ENCODE results near the gene TENM4.

- no peak for TF ChIP-seq CTCF (IDR thresholded peaks at IDR 0.05 in 4 of 5, conservative IDR thresholded peaks at IDR 0.05 in 1 of 5)
- no peak for TF ChIP-seq POLR2A (IDR thresholded peaks at IDR 0.05)
Observed at GRCh38 chr11:78834886-78835285, 605.9 kb downstream of the TENM4 start.

All from gastrocnemius medialis (tissue), 4 donors.